Ascending aorta (tissue), 2 donors: ENCODE data around the gene SAP30BP. TPM values are rescaled to one million over a fixed set of nuclear protein-coding genes. Genes with fewer than 3 reads are reported as not detected.

Experiments
- DNase-seq, 2 donors: peaks; one replicate each; pipeline ENCODE4 v3.0.0-alpha.2; 2019; ENCODE audit warnings: low spot score in 2 of 2
- H3K27ac ChIP-seq, 2 donors: fragments of 200-600 bp; sonication (generic); one replicate each; pipeline ENCODE4 v1.5.1; 2016 to 2017; ENCODE audit warnings: mild to moderate bottlenecking in 1 of 2
- H3K27me3 ChIP-seq: fragments of 200-600 bp; sonication (generic); one replicate; pipeline ENCODE4 v1.5.1; 2017
- H3K36me3 ChIP-seq, 2 donors: fragments of 200-600 bp; sonication (generic); one replicate each; pipeline ENCODE4 v1.5.1; 2016
- H3K4me1 ChIP-seq, 2 donors: fragments of 200-600 bp; sonication (generic); one replicate each; pipeline ENCODE4 v1.5.1; 2016 to 2017; ENCODE audit warnings: mild to moderate bottlenecking in 1 of 2
- H3K4me3 ChIP-seq, 2 donors: fragments of 200-600 bp; sonication (generic); one replicate each; pipeline ENCODE4 v1.5.1; 2016 to 2017; ENCODE audit warnings: mild to moderate bottlenecking in 1 of 2
- H3K9me3 ChIP-seq, 2 donors: fragments of 200-600 bp; sonication (generic); one replicate each; pipeline ENCODE4 v1.5.1; 2016
- CTCF ChIP-seq, 3 experiments: fragments of 200-600 bp in 2 of 3; fragments of 450-650 bp in 1 of 3; sonication (generic) in 2 of 3; IDR thresholded peaks; one replicate each; pipeline ENCODE4 v1.5.1; 2016 to 2019; ENCODE audit warnings: antibody characterized with exemption in 3 of 3, mild to moderate bottlenecking in 1 of 3, moderate library complexity in 1 of 3
- intact Hi-C: fragments of 100-400 bp; cut with DNase I; formaldehyde crosslinking; loops from one replicate; pipeline ENCODE4 v1.15.1; 2023
- total RNA-seq: library from RNA; depleted of rRNA; stranded (reverse); fragments of >200 nt; gene quantifications from one replicate; pipeline ENCODE4 v1.1.0, GENCODE V29; 2016

SAP30BP gene
- total RNA-seq, 1 donor from 2014 or later: 70.9 TPM

GRCh38 chr17:75739174-75739573 is 72.0 kb downstream of the SAP30BP start:
- H3K36me3 ChIP-seq: no peaks in the 10 kb centered on the region
- DNase-seq: no peak

GRCh38 chr17:75739801-75740200 is 72.7 kb downstream of the SAP30BP start:
- Histone ChIP-seq H3K36me3 (no peaks in the 10 kb centered on the region), H3K27me3 (no peaks in the 10 kb centered on the region), H3K4me3 (no peak overlapping the region), H3K4me1 (no peaks in the 10 kb centered on the region), H3K9me3 (no peaks in the 10 kb centered on the region), H3K27ac (no peak overlapping the region)
- intact Hi-C loops: no loop called here
- no peak for TF ChIP-seq CTCF (IDR thresholded peaks at IDR 0.05)
- no peak for DNase-seq

More at GRCh38 chr17:75739174-75739573, 72.0 kb downstream of the SAP30BP start:
- intact Hi-C loops: no loop called here
- Histone ChIP-seq H3K9me3 (no peaks in the 10 kb centered on the region), H3K4me1 (no peaks in the 10 kb centered on the region), H3K27ac (no peak overlapping the region), H3K4me3 (no peak overlapping the region), H3K27me3 (no peaks in the 10 kb centered on the region)
- no peak for TF ChIP-seq CTCF (IDR thresholded peaks at IDR 0.05)

GRCh38 chr17:75740215-75740614 is 73.1 kb downstream of the SAP30BP start:
- no peak for DNase-seq
- no peaks in the 10 kb centered on the region for H3K27me3 ChIP-seq
- intact Hi-C loops: no loop called here
- H3K4me3 ChIP-seq: no peak overlapping the region
- no peaks in the 10 kb centered on the region for H3K9me3 ChIP-seq
- no peak overlapping the region for H3K27ac ChIP-seq
- no peak for TF ChIP-seq CTCF (IDR thresholded peaks at IDR 0.05)
- H3K36me3 ChIP-seq: no peaks in the 10 kb centered on the region
- H3K4me1 ChIP-seq: no peaks in the 10 kb centered on the region

- intact Hi-C loops: no loop called here
These were observed 73.5 kb downstream of the SAP30BP start for GRCh38 chr17:75740631-75741077.

GRCh38 chr17:75742337-75742736 is 75.2 kb downstream of the SAP30BP start:
- no peak overlapping the region for H3K27ac ChIP-seq
- intact Hi-C loops: no loop called here

More at GRCh38 chr17:75740631-75741077, 73.5 kb downstream of the SAP30BP start:
- H3K4me3 ChIP-seq: no peak overlapping the region
- no peaks in the 10 kb centered on the region for H3K9me3 ChIP-seq
- no peaks in the 10 kb centered on the region for H3K36me3 ChIP-seq
- no peaks in the 10 kb centered on the region for H3K27me3 ChIP-seq
- no peak for DNase-seq
- no peak for TF ChIP-seq CTCF (IDR thresholded peaks at IDR 0.05)
- no peaks in the 10 kb centered on the region for H3K4me1 ChIP-seq
- no peak overlapping the region for H3K27ac ChIP-seq

More at GRCh38 chr17:75742337-75742736, 75.2 kb downstream of the SAP30BP start:
- no peaks in the 10 kb centered on the region for H3K4me1 ChIP-seq
- DNase-seq: no peak
- no peaks in the 10 kb centered on the region for H3K36me3 ChIP-seq
- H3K4me3 ChIP-seq: no peak overlapping the region
- TF ChIP-seq CTCF (IDR thresholded peaks at IDR 0.05): no peak
- no peaks in the 10 kb centered on the region for H3K27me3 ChIP-seq
- H3K9me3 ChIP-seq: no peaks in the 10 kb centered on the region
